K562 (cell line): Measurements from ENCODE around the gene HGS. TPM values are rescaled to one million over a fixed set of nuclear protein-coding genes. Genes with fewer than 3 reads are reported as not detected.

ENCODE experiments used
- ATAC-seq: fragments of 200-7000 bp; cut with Tn5 transposase; 3 replicates; pipeline ENCODE4 v1.9.1; 2020; ENCODE audit warnings: moderate library complexity
- BruUV-seq: library from RNA; stranded (reverse); fragments of 400-500 nt; replicated peaks from 2 replicates; lab custom pipeline; 2021; lab: Mats Ljungman, UMichigan
- CTCF ChIA-PET: fragments of 300-600 bp; formaldehyde crosslinking; extraction: SDS; loops from one replicate; lab custom pipeline; 2021; ENCODE audit warnings: low intra/inter-chr PET ratio; lab: Yijun Ruan, JAX
- POLR2A ChIA-PET: fragments of 300-600, 350-650 bp; sonication (Branson Sonifier 250); formaldehyde crosslinking; extraction: SDS; loops from one replicate; lab custom pipeline; 2021; ENCODE audit warnings: antibody characterized with exemption, inconsistent platforms; lab: Yijun Ruan, JAX
- DNase-seq, 4 experiments: peaks; one replicate each; pipeline versions ENCODE4 v3.0.0 to v3.0.0-alpha.2; 2011 to 2018; ENCODE audit warnings: low spot score in 3 of 4, mixed read lengths in 3 of 4; ENCODE audit errors: extremely low read depth in 1 of 4
- FAIRE-seq: peaks from 2 replicates; lab custom pipeline; 2011; peaks lifted over from hg19 to GRCh38; lab: Jason Lieb, UNC
- H2AFZ ChIP-seq: 2 replicates; pipeline ENCODE4 v1.6.0; 2011; ENCODE audit warnings: low read depth, low read length, control low read depth, inconsistent platforms
- H3K27ac ChIP-seq: fragments of 200-600 bp; 3 replicates; pipeline ENCODE4 v1.8.0; 2011; ENCODE audit warnings: low read depth, mild to moderate bottlenecking, control low read depth, inconsistent platforms, low read length, moderate library complexity, mixed read lengths; ENCODE audit errors: extremely low read depth
- H3K27me3 ChIP-seq, 2 experiments: fragments of 300-600 bp in 1 of 2; 2 replicates in 1 of 2; 3 replicates in 1 of 2; pipeline versions ENCODE4 v1.6.0 to v1.8.0; 2011; ENCODE audit warnings: inconsistent platforms in 2 of 2, low read length in 2 of 2, mild to moderate bottlenecking in 1 of 2, mixed read lengths in 1 of 2, moderate library complexity in 1 of 2; ENCODE audit not compliant: control insufficient read depth in 2 of 2, insufficient read depth in 2 of 2
- H3K36me3 ChIP-seq: fragments of 300-600 bp; 3 replicates; pipeline ENCODE4 v1.8.0; 2011; ENCODE audit warnings: mild to moderate bottlenecking, low read length, inconsistent platforms; ENCODE audit not compliant: control insufficient read depth, insufficient read depth
- H3K4me1 ChIP-seq, 2 experiments: fragments of 200-600 bp in 1 of 2; replicated peaks in 1 of 2; 2 replicates in 1 of 2; 3 replicates in 1 of 2; pipeline versions ENCODE4 v1.5.1 to v1.8.0; 2011; ENCODE audit warnings: inconsistent platforms in 2 of 2, low read length in 2 of 2, mild to moderate bottlenecking in 1 of 2, mixed read lengths in 1 of 2, moderate library complexity in 1 of 2; ENCODE audit not compliant: control insufficient read depth in 2 of 2, insufficient read depth in 2 of 2
- H3K4me2 ChIP-seq: 2 replicates; pipeline ENCODE4 v1.6.1; 2011; ENCODE audit warnings: low read length, control low read depth, inconsistent platforms, mixed read lengths; ENCODE audit not compliant: insufficient read depth
- H3K4me3 ChIP-seq: fragments of 200-600 bp; sonication (generic), shearing (Covaris generic); 2 replicates; pipeline ENCODE4 v1.5.1; 2016; ENCODE audit warnings: control low read depth, inconsistent platforms
- H3K79me2 ChIP-seq: fragments of 200-600 bp; 3 replicates; pipeline ENCODE4 v1.8.0; 2011; ENCODE audit warnings: low read length, inconsistent platforms; ENCODE audit not compliant: control insufficient read depth, insufficient read depth
- H3K9ac ChIP-seq, 2 experiments: 2 replicates each; pipeline versions ENCODE4 v1.6.0 to v1.6.1; 2011; ENCODE audit warnings: low read depth in 2 of 2, low read length in 2 of 2, control low read depth in 1 of 2, inconsistent platforms in 1 of 2, mild to moderate bottlenecking in 1 of 2, mixed read lengths in 1 of 2; ENCODE audit not compliant: insufficient read depth in 1 of 2
- H3K9me1 ChIP-seq: one replicate; pipeline ENCODE4 v1.6.0; 2011; ENCODE audit warnings: inconsistent platforms, mild to moderate bottlenecking, low read length, moderate library complexity; ENCODE audit not compliant: control insufficient read depth, insufficient read depth
- H3K9me3 ChIP-seq: replicated peaks from 2 replicates; pipeline ENCODE4 v1.5.1; 2011; ENCODE audit warnings: low read depth, low read length, inconsistent platforms; ENCODE audit not compliant: control insufficient read depth, insufficient read depth
- H4K20me1 ChIP-seq: replicated peaks from 2 replicates; pipeline ENCODE4 v1.6.1; 2011; ENCODE audit warnings: low read length, inconsistent platforms, mixed read lengths; ENCODE audit not compliant: control insufficient read depth, insufficient read depth
- BCOR ChIP-seq: fragments of 450-650 bp; IDR thresholded peaks from 2 replicates; pipeline ENCODE4 v1.6.1; 2016
- HNRNPL ChIP-seq: fragments of 200-400 bp; formaldehyde crosslinking; IDR thresholded peaks from 2 replicates; pipeline ENCODE4 v1.6.1; 2017; ENCODE audit warnings: low read depth, mild to moderate bottlenecking, low read length
- LARP7 ChIP-seq: fragments of 450-650 bp; IDR thresholded peaks from 2 replicates; pipeline ENCODE4 v1.6.1; 2016
- PHB ChIP-seq: fragments of 250-450 bp; sonication (Bioruptor Pico); IDR thresholded peaks from 2 replicates; pipeline ENCODE4 v1.5.0; 2021
- POLR2G ChIP-seq: fragments of 200-400 bp; formaldehyde crosslinking; IDR thresholded peaks from 2 replicates; pipeline ENCODE4 v1.6.1; 2017; ENCODE audit warnings: low read depth, mild to moderate bottlenecking, antibody characterized with exemption, low read length, moderate library complexity
- WGBS: fragments of 100-300 bp; shearing (Covaris generic); methylation state at CpG from one replicate; pipeline ENCODE4 v1.1.6; 2016; ENCODE audit warnings: low coverage, mixed read lengths; ENCODE audit not compliant: insufficient coverage; ENCODE audit errors: missing lambda C conversion rate; 5-methylcytosine and 5-hydroxymethylcytosine counted together
- in situ Hi-C: fragments of 300-500 bp; cut with MboI; formaldehyde crosslinking; loops from 4 replicates; pipeline ENCODE4 v1.15.0; 2018; ENCODE audit warnings: inconsistent platforms, mixed read lengths
- intact Hi-C: fragments of 100-400 bp; cut with micrococcal nuclease; formaldehyde crosslinking; loops from 2 replicates; pipeline ENCODE4 v1.14.2; 2022
- polyA plus RNA-seq, 8 experiments: library from polyadenylated mRNA; depleted of rRNA in 4 of 8; stranded (reverse) in 5 of 8; unstranded in 3 of 8; fragments of >200 nt; fragmentation: Nextera tagmentation in 2 of 8; fragmentation: Illumina TruSeq in 1 of 8; extraction: Ambion mirVana in 2 of 8; extraction: Trizol in 1 of 8; gene quantifications; 2 replicates each; pipeline versions ENCODE4 v1.2.1 to v1.2.3, GENCODE V29; 2011 to 2014; ENCODE audit warnings: inconsistent platforms in 1 of 8, missing spikeins in 1 of 8
- total RNA-seq, 7 experiments: library from RNA; depleted of rRNA in 6 of 7; stranded (reverse); fragments of >200 nt in 6 of 7; fragmentation: Illumina TruSeq in 2 of 7; extraction: Trizol in 2 of 7; gene quantifications; 2 replicates each; pipeline versions ENCODE4 v1.2.1 to v1.2.3, GENCODE V29; 2011 to 2021; ENCODE audit warnings: low replicate concordance in 1 of 7
- TF ChIP-seq, protein P1 (sequence below): sonication (generic); formaldehyde crosslinking; IDR thresholded peaks from 2 replicates; pipeline ENCODE4 v1.9.0; 2022; ENCODE audit warnings: mild to moderate bottlenecking, missing genetic modification reagents

HGS gene
- total and polyA plus RNA-seq, 9 of the 15 experiments (the other 6 are each of a cell fraction or from before 2014, with no cell fraction given), result 3.9 to 176 (median 77.1) TPM

DNA sequence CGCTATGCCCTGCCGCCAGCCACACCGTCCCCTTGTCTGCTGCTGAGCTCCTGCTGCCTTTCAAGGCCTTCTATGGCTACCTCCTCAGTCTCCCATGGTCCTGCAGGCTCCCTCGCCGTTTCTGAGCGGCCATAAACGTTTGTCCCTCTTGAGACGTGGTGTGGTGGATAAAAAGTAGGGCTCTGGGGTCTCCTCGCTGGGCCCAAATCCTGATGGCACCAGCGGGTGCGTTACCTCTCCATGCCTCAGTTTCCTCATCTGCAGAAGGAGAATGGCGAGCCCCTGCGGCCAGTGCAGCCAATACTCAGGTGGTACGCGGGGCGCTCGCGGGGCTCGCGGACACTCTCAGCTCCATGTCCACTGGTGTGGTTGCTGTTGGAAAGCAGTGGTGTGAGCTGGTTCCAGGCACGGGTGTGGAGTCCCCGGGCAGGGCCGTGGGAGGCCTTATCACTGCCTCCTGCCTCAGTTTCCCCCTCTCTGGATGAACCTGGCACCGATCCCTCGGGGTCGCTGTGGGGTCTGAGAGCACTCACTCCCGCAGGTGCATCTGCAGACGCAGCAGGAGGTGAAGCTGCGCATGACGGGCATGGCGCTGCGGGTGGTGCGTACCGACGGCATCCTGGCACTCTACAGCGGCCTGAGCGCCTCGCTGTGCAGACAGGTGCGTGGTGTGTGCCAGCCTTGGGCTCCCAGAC, 30.7 kb downstream of the HGS start (continued):
- TF ChIP-seq LARP7 (no peak), BCOR (peak; percentile 23; the same call in 1 of the 2 replicates)
- TF ChIP-seq, all 486 proteins: peak for 5

GRCh38 chr17:81715107-81715871, 31.5 kb downstream of the HGS start:
- POLR2A ChIA-PET, result interaction anchor here (0.6 to 5.2 kb wide), 7 partner anchors 8 to 813 kb away, joined by 3 to 59 read pairs (median 5); partner anchors contain the start of genes MRPL12 and P4HB
- intact Hi-C loops (no loop called here), in situ Hi-C loops (no loop called here)
- CTCF ChIA-PET, result no interaction called here
- H2AFZ ChIP-seq, result no peak overlapping the region
- peaks cover 35% of the 10 kb centered on the region for H3K79me2 ChIP-seq
- H3K4me2 ChIP-seq, result no peak overlapping the region
- FAIRE-seq (no peak), DNase-seq (no peak), ATAC-seq (no peak)
- no peaks in the 10 kb centered on the region for H3K27me3 ChIP-seq
- H3K36me3 ChIP-seq, result peaks cover 59% of the 10 kb centered on the region; the same call in 1 of the 3 replicates
- TF ChIP-seq PHB (CRISPR knock-in tag) (no peak), POLR2G (peak; percentile 18), HNRNPL (peak; percentile 14; the same call in 1 of the 2 replicates)
- TF ChIP-seq, protein P1, sequence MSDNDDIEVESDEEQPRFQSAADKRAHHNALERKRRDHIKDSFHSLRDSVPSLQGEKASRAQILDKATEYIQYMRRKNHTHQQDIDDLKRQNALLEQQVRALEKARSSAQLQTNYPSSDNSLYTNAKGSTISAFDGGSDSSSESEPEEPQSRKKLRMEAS (CRISPR knock-in tag), result peak; percentile 20; the same call in 1 of the 2 replicates
- peaks cover 23 to 87% of the 10 kb centered on the region in 2 experiments for H3K4me1 ChIP-seq
- no peak overlapping the region for H3K4me3 ChIP-seq
- no peak overlapping the region for H3K27ac ChIP-seq
- peaks cover 12% of the 10 kb centered on the region for H4K20me1 ChIP-seq
- H3K9me1 ChIP-seq, result no peaks in the 10 kb centered on the region
- BruUV-seq, result no TSS peak
- 97% methylated on average over 11 of the region's 32 CpGs for WGBS
- H3K9me3 ChIP-seq, result no peaks in the 10 kb centered on the region
- H3K9ac ChIP-seq, result peak overlapping the region in 1 of 2 experiments; percentile 95; a peak in 2 of 4 replicates
